Upper lobe of left lung (tissue), 6 donors: ENCODE data around the gene COL6A5. TPM values are rescaled to one million over a fixed set of nuclear protein-coding genes. Genes with fewer than 3 reads are reported as not detected.
A peak's percentile ranks its signal among the peaks of the same experiment; 100 is the strongest.

Experiments used
- ATAC-seq, 2 donors: fragments of 200-7000 bp; cut with Tn5 transposase; one replicate each; pipeline ENCODE4 v1.9.1; 2022; ENCODE audit warnings: mild to moderate bottlenecking in 2 of 2, moderate library complexity in 2 of 2; ENCODE audit not compliant: low FRiP score in 2 of 2
- DNase-seq, 2 donors: peaks; one replicate each; pipeline ENCODE4 v3.0.0-alpha.2; 2019 to 2020
- H3K27ac ChIP-seq, 4 donors: fragments of 200-600 bp; sonication (generic); one replicate each; pipeline ENCODE4 v1.5.1; 2016 to 2019
- H3K27me3 ChIP-seq, 4 donors: fragments of 200-600 bp; sonication (generic); one replicate each; pipeline ENCODE4 v1.5.1; 2017 to 2019
- H3K36me3 ChIP-seq, 4 donors: fragments of 200-600 bp; sonication (generic); one replicate each; pipeline ENCODE4 v1.5.1; 2016 to 2019
- H3K4me1 ChIP-seq, 4 donors: fragments of 200-600 bp; sonication (generic); one replicate each; pipeline ENCODE4 v1.5.1; 2018 to 2019
- H3K4me3 ChIP-seq, 4 donors: fragments of 200-600 bp; sonication (generic); one replicate each; pipeline ENCODE4 v1.5.1; 2017 to 2019; ENCODE audit warnings: mild to moderate bottlenecking in 2 of 4, moderate library complexity in 1 of 4
- H3K9me3 ChIP-seq, 4 donors: fragments of 200-600 bp; sonication (generic); one replicate each; pipeline ENCODE4 v1.5.1; 2018 to 2019
- EP300 ChIP-seq, 4 donors: sonication (generic); formaldehyde crosslinking; IDR thresholded peaks; one replicate each; pipeline ENCODE4 v1.5.1; 2017; ENCODE audit warnings: antibody characterized with exemption in 4 of 4, control low read depth in 2 of 4
- POLR2A ChIP-seq, 4 donors: fragments of 450-650 bp; IDR thresholded peaks; one replicate each; pipeline ENCODE4 v1.5.1; 2016 to 2017; ENCODE audit warnings: antibody characterized with exemption in 4 of 4, mild to moderate bottlenecking in 2 of 4
- POLR2AphosphoS5 ChIP-seq, 2 donors: sonication (generic); formaldehyde crosslinking; IDR thresholded peaks; one replicate each; pipeline ENCODE4 v1.5.1; 2017; ENCODE audit warnings: antibody characterized with exemption in 2 of 2
- WGBS, 2 donors: methylation state at CpG; one replicate each; pipeline ENCODE4 v1.1.5; 2017 to 2018; 5-methylcytosine and 5-hydroxymethylcytosine counted together
- total RNA-seq, 6 donors: library from RNA; depleted of rRNA in 4 of 6; stranded (reverse); fragments of >200 nt in 4 of 6; gene quantifications; one replicate each; pipeline versions ENCODE4 v1.1.0 to v1.2.1, GENCODE V29; 2016 to 2021
- TF ChIP-seq, protein P1 (sequence below), 6 experiments: fragments of 450-650 bp in 4 of 6; fragments of 200-600 bp in 2 of 6; sonication (generic) in 2 of 6; IDR thresholded peaks; one replicate each; pipeline ENCODE4 v1.5.1; 2016 to 2019; ENCODE audit warnings: antibody characterized with exemption in 6 of 6
- donor health status: DM: no; HTN: no; CAD: no; lungs with moderate emphysema.
- donor health status: DM: no; HTN: yes; CAD: no; lungs with severe emphysema.

COL6A5 gene
- total RNA-seq, 6 donors from 2014 or later = 1.7 to 6.1 (median 3.9) TPM

DNA sequence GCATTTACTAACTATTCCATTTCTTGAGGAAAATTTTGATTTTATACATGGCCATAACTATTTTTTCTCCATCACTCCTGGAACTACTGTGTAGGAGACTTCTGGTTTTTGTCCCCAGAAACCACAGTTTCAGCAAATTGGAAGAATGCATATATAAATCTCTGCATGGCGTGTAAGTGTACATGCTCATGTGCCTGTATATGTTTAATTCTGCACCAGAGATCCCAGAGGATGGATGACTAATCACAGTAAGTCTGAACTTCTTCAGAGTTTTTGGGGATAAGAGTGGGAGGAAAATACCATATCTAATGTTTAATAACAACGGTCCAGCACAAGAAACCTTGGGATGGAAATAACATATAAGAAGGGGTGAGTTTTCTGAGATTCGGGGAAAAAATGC is 160.6 kb downstream of the COL6A5 start:
- TF ChIP-seq, protein P1, sequence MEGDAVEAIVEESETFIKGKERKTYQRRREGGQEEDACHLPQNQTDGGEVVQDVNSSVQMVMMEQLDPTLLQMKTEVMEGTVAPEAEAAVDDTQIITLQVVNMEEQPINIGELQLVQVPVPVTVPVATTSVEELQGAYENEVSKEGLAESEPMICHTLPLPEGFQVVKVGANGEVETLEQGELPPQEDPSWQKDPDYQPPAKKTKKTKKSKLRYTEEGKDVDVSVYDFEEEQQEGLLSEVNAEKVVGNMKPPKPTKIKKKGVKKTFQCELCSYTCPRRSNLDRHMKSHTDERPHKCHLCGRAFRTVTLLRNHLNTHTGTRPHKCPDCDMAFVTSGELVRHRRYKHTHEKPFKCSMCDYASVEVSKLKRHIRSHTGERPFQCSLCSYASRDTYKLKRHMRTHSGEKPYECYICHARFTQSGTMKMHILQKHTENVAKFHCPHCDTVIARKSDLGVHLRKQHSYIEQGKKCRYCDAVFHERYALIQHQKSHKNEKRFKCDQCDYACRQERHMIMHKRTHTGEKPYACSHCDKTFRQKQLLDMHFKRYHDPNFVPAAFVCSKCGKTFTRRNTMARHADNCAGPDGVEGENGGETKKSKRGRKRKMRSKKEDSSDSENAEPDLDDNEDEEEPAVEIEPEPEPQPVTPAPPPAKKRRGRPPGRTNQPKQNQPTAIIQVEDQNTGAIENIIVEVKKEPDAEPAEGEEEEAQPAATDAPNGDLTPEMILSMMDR (IDR thresholded peaks at IDR 0.05) = no peak
- no peak for TF ChIP-seq POLR2AphosphoS5 (IDR thresholded peaks at IDR 0.05)
- TF ChIP-seq POLR2A (IDR thresholded peaks at IDR 0.05) = no peak
- no peak for TF ChIP-seq EP300 (IDR thresholded peaks at IDR 0.05)
- DNase-seq = no peak
- H3K36me3 ChIP-seq = no peaks in the 10 kb centered on the region
- 82 to 84% methylated on average over 3 of the region's 3 CpGs for WGBS, 2 donors
- H3K27ac ChIP-seq = no peak overlapping the region
- H3K27me3 ChIP-seq = no peaks in the 10 kb centered on the region
- ATAC-seq = no peak
- no peaks in the 10 kb centered on the region for H3K4me1 ChIP-seq
- no peaks in the 10 kb centered on the region for H3K9me3 ChIP-seq
- no peak overlapping the region for H3K4me3 ChIP-seq

DNA sequence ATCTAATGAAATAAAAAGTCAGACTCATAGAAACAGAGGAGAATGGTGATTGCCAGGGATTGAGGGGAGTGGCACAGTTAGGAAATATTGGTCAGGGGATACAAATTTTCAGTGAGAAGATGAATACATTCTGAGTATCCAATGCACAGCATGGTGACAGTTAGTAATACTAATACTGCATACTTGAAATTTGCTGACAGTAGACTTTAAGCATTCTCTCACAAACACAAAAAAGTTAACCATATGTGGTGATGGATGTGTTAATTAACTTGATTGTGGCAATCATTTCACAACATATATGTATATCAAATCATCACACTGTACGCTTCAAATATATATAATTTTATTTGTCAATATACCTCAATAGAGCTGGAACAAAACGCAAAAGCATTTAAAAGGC is 162.3 kb downstream of the COL6A5 start:
- no peaks in the 10 kb centered on the region for H3K36me3 ChIP-seq
- 88 to 96% methylated on average over 2 of the region's 2 CpGs for WGBS, 2 donors
- TF ChIP-seq POLR2A (IDR thresholded peaks at IDR 0.05) (no peak), EP300 (IDR thresholded peaks at IDR 0.05) (no peak), POLR2AphosphoS5 (IDR thresholded peaks at IDR 0.05) (no peak)
- TF ChIP-seq, protein P1 (IDR thresholded peaks at IDR 0.05) = no peak

DNA sequence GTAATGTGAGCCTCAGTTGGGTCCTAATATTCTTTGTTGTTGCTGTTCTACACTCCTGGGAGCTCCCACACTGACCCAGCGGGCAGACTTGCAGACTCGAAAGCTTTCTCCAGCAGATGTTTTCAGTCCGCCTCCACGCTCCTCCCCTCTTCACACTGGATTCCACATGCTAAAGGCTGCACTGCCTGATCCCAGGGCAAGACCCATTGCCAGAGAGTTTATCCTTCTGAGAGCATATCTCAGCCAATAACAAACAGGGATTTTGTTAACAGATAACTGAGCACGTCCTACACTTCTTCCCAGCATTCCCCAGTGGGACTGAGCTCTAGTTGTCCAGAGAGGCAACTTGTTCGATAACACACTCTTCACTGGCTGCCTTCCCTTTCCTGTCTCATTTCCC is 163.5 kb downstream of the COL6A5 start:
- WGBS, 2 donors = 37 to 52% methylated on average over 6 of the region's 6 CpGs
- peak in 1 of 2 donors; percentile 26 for DNase-seq

More for the DNA sequence above, 162.3 kb downstream of the COL6A5 start:
- no peak for DNase-seq
- Histone ChIP-seq H3K4me1 (no peaks in the 10 kb centered on the region), H3K27me3 (no peaks in the 10 kb centered on the region), H3K4me3 (no peak overlapping the region), H3K27ac (no peak overlapping the region), H3K9me3 (no peaks in the 10 kb centered on the region)
- ATAC-seq = no peak

DNA sequence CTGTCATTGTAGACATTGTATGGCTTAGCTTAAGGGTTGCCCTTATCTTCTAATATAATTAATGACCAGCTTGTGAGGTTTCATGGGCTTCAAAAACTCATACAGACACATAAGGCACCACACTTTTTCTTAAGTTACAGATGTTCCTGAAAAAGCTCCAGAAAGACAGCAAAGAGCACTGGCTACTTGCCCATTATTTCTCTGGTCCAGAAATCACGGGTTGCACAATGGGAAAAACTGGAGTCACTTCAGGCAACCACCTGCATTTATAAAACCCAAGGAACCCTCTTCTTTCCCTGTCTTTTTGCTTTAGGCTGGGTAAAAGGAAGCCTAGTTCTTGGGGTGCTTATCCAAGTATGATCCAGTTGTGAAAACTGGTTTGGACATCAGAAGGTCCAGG is 169.2 kb downstream of the COL6A5 start:
- WGBS, 2 donors = 48 to 67% methylated on average over 1 of the region's 1 CpG

More for the DNA sequence above, 163.5 kb downstream of the COL6A5 start:
- TF ChIP-seq POLR2A (IDR thresholded peaks at IDR 0.05) = no peak
- peak in 1 of 2 donors; percentile 21 for TF ChIP-seq POLR2AphosphoS5 (IDR thresholded peaks at IDR 0.05)
- TF ChIP-seq, protein P1 (IDR thresholded peaks at IDR 0.05) = no peak
- H3K36me3 ChIP-seq = no peaks in the 10 kb centered on the region
- H3K4me3 ChIP-seq = no peak overlapping the region
- no peaks in the 10 kb centered on the region for H3K27me3 ChIP-seq
- no peak overlapping the region for H3K27ac ChIP-seq
- no peaks in the 10 kb centered on the region for H3K9me3 ChIP-seq
- ATAC-seq = peak; percentile 30 to 58
- H3K4me1 ChIP-seq = no peaks in the 10 kb centered on the region

DNA sequence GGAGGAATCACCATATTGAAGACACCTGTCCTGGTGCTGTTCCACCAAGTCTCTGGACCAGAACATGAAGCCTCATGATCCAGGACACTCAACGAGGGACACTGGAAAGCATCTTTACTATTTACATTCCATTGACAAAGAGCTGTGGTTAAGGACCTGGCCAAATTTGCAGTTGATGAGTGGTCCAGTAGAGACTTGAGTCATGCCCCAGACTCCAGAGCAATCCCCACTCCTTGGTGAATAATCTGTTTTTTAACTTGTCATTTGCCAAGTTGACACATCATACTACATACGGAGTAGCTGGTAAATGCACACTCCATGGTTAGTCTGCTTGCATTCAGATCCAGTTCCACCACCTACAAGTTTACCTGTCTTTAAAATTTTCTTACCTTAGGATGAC is 170.3 kb downstream of the COL6A5 start:
- 87 to 89% methylated on average over 2 of the region's 2 CpGs for WGBS, 2 donors
- no peak for ATAC-seq
- H3K36me3 ChIP-seq = no peaks in the 10 kb centered on the region
- H3K4me1 ChIP-seq = no peaks in the 10 kb centered on the region
- TF ChIP-seq, protein P1 (IDR thresholded peaks at IDR 0.05) = no peak
- TF ChIP-seq EP300 (IDR thresholded peaks at IDR 0.05) (no peak), POLR2A (IDR thresholded peaks at IDR 0.05) (no peak), POLR2AphosphoS5 (IDR thresholded peaks at IDR 0.05) (no peak)
- H3K4me3 ChIP-seq = no peak overlapping the region
- no peak for DNase-seq
- peaks cover 0 to 7% (median 3%) of the 10 kb centered on the region in 4 donors for H3K27me3 ChIP-seq
- H3K9me3 ChIP-seq = no peaks in the 10 kb centered on the region
- H3K27ac ChIP-seq = no peak overlapping the region

More for the DNA sequence above, 169.2 kb downstream of the COL6A5 start:
- H3K27me3 ChIP-seq = peaks cover 0 to 7% (median 3%) of the 10 kb centered on the region in 4 donors
- H3K27ac ChIP-seq = no peak overlapping the region
- H3K9me3 ChIP-seq = no peaks in the 10 kb centered on the region
- H3K4me1 ChIP-seq = no peaks in the 10 kb centered on the region
- ATAC-seq = no peak
- TF ChIP-seq POLR2AphosphoS5 (IDR thresholded peaks at IDR 0.05) = no peak
- no peak for TF ChIP-seq POLR2A (IDR thresholded peaks at IDR 0.05)
- TF ChIP-seq EP300 (IDR thresholded peaks at IDR 0.05) = no peak
- TF ChIP-seq, protein P1 (IDR thresholded peaks at IDR 0.05) = no peak
- DNase-seq = no peak
- H3K36me3 ChIP-seq = no peaks in the 10 kb centered on the region
- H3K4me3 ChIP-seq = no peak overlapping the region
